HUES64 (cell line): Measurements from ENCODE around the gene HLA-DRA. TPM values are rescaled to one million over a fixed set of nuclear protein-coding genes. Genes with fewer than 3 reads are reported as not detected.

Experiments
- H3K27ac ChIP-seq: 2 replicates; pipeline ENCODE4 v1.7.0; 2013; ENCODE audit warnings: low read depth, low read length, inconsistent platforms
- H3K27me3 ChIP-seq: 2 replicates; pipeline ENCODE4 v1.6.1; 2013; ENCODE audit warnings: mild to moderate bottlenecking, low read length; ENCODE audit not compliant: insufficient read depth
- H3K36me3 ChIP-seq: 2 replicates; pipeline ENCODE4 v1.6.1; 2013; ENCODE audit warnings: mild to moderate bottlenecking, low read length; ENCODE audit not compliant: insufficient read depth
- H3K4me1 ChIP-seq: 2 replicates; pipeline ENCODE4 v1.6.1; 2013; ENCODE audit warnings: mild to moderate bottlenecking, low read length, moderate library complexity; ENCODE audit not compliant: insufficient read depth
- H3K4me3 ChIP-seq: 2 replicates; pipeline ENCODE4 v1.5.1; 2013; ENCODE audit warnings: mild to moderate bottlenecking, low read length, moderate library complexity
- H3K9ac ChIP-seq: 2 replicates; pipeline ENCODE4 v1.6.1; 2013; ENCODE audit warnings: mild to moderate bottlenecking, low read depth, low read length
- H3K9me3 ChIP-seq: 2 replicates; pipeline ENCODE4 v1.6.1; 2013; ENCODE audit warnings: low read depth, low read length; ENCODE audit not compliant: insufficient read depth
- WGBS: fragments of 150-250, 120-280 bp; methylation state at CpG from one replicate; pipeline ENCODE4 v1.1.7; 2013; ENCODE audit warnings: missing lambda C conversion rate; 5-methylcytosine and 5-hydroxymethylcytosine counted together
- polyA plus RNA-seq, 2 experiments: library from polyadenylated mRNA; stranded (reverse); fragments of 50-300 nt; gene quantifications; one replicate each; pipeline ENCODE4 v1.2.3, GENCODE V29; 2013

HLA-DRA gene
- 0.40 TPM for polyA plus RNA-seq (2013, experiment 1 of 2)
- 0.32 TPM for polyA plus RNA-seq (2013, experiment 2 of 2)

DNA sequence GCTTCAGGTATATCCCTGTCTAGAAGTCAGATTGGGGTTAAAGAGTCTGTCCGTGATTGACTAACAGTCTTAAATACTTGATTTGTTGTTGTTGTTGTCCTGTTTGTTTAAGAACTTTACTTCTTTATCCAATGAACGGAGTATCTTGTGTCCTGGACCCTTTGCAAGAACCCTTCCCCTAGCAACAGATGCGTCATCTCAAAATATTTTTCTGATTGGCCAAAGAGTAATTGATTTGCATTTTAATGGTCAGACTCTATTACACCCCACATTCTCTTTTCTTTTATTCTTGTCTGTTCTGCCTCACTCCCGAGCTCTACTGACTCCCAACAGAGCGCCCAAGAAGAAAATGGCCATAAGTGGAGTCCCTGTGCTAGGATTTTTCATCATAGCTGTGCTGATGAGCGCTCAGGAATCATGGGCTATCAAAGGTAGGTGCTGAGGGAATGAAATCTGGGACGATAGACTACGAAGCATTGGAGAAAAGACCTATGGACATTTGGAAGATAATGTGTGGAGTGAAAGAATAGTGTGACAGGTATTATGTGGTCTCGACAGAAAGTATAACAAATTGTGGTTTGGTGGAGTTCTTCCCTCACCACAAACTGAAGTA, at the start of gene HLA-DRA:
HLA-DRA (plus strand) TSS at position 286 of the 613 bp plus-strand sequence; CDS start at position 350, 64 bp downstream.
- WGBS, result 75% methylated on average over 9 of the region's 9 CpGs
- peaks cover 3% of the 10 kb centered on the region; the same call in 1 of the 2 replicates for H3K4me1 ChIP-seq
- H3K27ac ChIP-seq, result no peak within 1 kb of the TSS
- no peaks in the 10 kb centered on the region for H3K27me3 ChIP-seq
- H3K4me3 ChIP-seq, result peak within 1 kb of the TSS; percentile 6; the same call in 1 of the 2 replicates
- H3K36me3 ChIP-seq, result no peaks in the 10 kb centered on the region
- peaks cover 21% of the 10 kb centered on the region for H3K9me3 ChIP-seq
- H3K9ac ChIP-seq, result no peak within 1 kb of the TSS

GRCh38 chr6:32391505-32391904, 48.2 kb upstream of the HLA-DRA start:
- Histone ChIP-seq H3K27ac (no peak overlapping the region), H3K9ac (no peak overlapping the region), H3K27me3 (no peaks in the 10 kb centered on the region), H3K4me3 (no peak overlapping the region), H3K36me3 (no peaks in the 10 kb centered on the region), H3K9me3 (no peaks in the 10 kb centered on the region), H3K4me1 (no peaks in the 10 kb centered on the region)
- whole genome bisulfite sequencing, result 94% methylated on average over 6 of the region's 6 CpGs

DNA sequence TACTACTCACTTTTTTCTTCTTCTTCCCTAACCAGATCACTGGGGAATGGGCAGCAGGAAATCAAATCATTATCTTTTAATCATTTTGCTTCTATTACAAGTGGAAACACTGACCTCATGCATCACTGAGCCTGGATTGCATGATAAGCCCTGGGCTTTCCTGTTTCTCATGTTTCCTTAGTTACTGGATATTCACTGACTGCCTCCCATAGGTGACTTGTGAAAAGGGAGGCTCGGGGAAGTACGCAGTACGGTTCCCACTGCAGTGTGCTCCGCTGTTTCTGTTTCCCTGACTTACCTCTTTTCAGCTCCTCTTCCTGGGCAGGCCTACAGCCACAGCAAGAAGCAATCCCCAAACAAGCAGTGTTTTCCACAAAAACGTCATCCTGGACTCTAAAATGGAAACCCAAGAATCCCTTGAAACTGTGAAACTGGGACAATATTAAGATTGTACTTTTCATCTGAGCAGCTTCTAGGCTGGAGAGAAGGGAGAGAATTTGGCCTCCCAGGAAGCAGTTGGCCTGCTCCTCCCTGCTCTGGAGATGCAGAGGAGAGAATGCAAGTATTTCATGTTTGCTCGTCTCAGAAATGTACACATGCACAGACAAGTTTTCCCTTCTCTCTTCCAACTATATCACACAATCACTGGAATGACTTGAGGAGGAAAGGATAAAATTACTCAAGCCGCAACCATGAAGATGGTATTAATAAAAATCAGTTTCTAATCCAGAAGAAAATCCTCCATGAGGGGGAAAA, 45.8 kb upstream of the HLA-DRA start:
- H3K36me3 ChIP-seq, result no peaks in the 10 kb centered on the region
- H3K9me3 ChIP-seq, result no peaks in the 10 kb centered on the region
- H3K27ac ChIP-seq, result no peak overlapping the region
- no peaks in the 10 kb centered on the region for H3K27me3 ChIP-seq
- no peak overlapping the region for H3K4me3 ChIP-seq
- WGBS, result 84% methylated on average over 5 of the region's 7 CpGs
- no peaks in the 10 kb centered on the region for H3K4me1 ChIP-seq
- no peak overlapping the region for H3K9ac ChIP-seq

DNA sequence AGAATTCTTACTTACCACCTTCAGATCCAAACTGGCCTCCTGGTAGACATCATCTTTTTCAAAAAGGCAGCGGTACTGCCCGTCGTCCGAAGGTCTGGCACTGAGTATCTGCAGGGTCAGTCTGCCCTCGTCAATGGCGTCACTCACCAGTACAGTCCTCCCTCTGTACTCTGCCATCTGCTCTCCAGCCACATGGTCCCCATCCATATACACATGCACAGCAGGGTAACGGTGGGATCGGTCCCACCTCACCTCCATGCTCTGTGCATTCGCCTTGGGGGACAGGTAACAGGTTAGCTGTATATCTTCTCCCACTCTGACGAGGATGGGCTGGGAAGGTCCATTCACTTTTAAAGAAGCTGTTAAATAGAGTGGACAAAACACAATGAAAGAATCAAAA, 43.7 kb upstream of the HLA-DRA start:
- Histone ChIP-seq H3K4me1 (no peaks in the 10 kb centered on the region), H3K36me3 (no peaks in the 10 kb centered on the region), H3K27me3 (no peaks in the 10 kb centered on the region), H3K9ac (no peak overlapping the region), H3K4me3 (no peak overlapping the region), H3K9me3 (no peaks in the 10 kb centered on the region), H3K27ac (no peak overlapping the region)
- 92% methylated on average over 10 of the region's 10 CpGs for WGBS

GRCh38 chr6:32397252-32397920, 42.3 kb upstream of the HLA-DRA start:
- 80% methylated on average over 6 of the region's 7 CpGs for WGBS
- Histone ChIP-seq H3K36me3 (no peaks in the 10 kb centered on the region), H3K4me3 (no peak overlapping the region), H3K9ac (no peak overlapping the region), H3K27ac (no peak overlapping the region), H3K9me3 (no peaks in the 10 kb centered on the region), H3K27me3 (no peaks in the 10 kb centered on the region), H3K4me1 (no peaks in the 10 kb centered on the region)

- no peak overlapping the region for H3K4me3 ChIP-seq
- no peaks in the 10 kb centered on the region for H3K9me3 ChIP-seq
- no peaks in the 10 kb centered on the region for H3K27me3 ChIP-seq
- H3K27ac ChIP-seq, result no peak overlapping the region
- no peak overlapping the region for H3K9ac ChIP-seq
- no peaks in the 10 kb centered on the region for H3K36me3 ChIP-seq
- WGBS, result 64% methylated on average over 4 of the region's 4 CpGs
- H3K4me1 ChIP-seq, result no peaks in the 10 kb centered on the region
These were observed 38.3 kb upstream of the HLA-DRA start for GRCh38 chr6:32401284-32401963.

DNA sequence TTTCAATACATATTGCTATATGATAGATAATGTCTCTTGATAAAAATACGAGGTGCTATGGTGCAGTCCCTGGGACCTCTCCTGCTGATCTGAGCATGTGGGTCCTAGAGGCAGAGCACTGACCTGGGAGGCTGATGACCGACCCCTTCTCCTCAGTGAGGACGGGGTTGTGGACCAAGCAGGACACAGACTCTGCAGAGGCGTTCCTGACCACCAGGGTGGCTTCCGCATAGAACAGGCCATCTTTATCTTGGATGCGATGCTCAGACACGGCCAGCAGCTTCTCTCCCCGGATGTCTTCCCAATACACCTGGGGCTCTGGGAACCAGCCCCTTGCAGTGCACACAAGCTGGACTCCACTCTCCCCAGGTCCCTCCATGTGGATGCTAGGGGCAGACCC, 36.9 kb upstream of the HLA-DRA start:
- Histone ChIP-seq H3K27me3 (no peaks in the 10 kb centered on the region), H3K9me3 (no peaks in the 10 kb centered on the region), H3K9ac (no peak overlapping the region), H3K4me1 (peaks cover 5% of the 10 kb centered on the region; the same call in 1 of the 2 replicates), H3K4me3 (no peak overlapping the region), H3K36me3 (no peaks in the 10 kb centered on the region), H3K27ac (no peak overlapping the region)
- WGBS, result 84% methylated on average over 8 of the region's 8 CpGs

DNA sequence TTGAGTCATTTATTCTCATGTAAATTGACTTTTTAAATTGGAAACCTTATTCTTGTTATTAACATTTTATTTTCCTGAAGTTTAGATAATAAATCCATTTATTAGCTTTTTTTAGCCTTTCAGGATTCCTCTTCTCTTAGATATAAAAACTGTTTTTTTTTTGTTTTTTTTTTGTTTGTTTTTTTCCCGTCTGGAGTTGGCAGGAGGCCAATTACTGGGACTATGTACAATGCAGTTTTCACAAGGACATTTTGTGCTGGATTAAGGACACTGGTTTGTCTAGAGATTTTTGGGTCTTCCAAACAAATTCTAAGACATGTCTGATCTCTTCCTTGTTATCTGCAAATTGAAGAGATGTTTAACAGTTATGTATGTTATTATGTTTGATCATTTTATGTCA, 34.0 kb upstream of the HLA-DRA start:
- peaks cover 5% of the 10 kb centered on the region; the same call in 1 of the 2 replicates for H3K4me1 ChIP-seq
- 47% methylated on average over 1 of the region's 1 CpG for WGBS
- no peak overlapping the region for H3K27ac ChIP-seq
- H3K36me3 ChIP-seq, result no peaks in the 10 kb centered on the region
- H3K9ac ChIP-seq, result no peak overlapping the region
- no peak overlapping the region for H3K4me3 ChIP-seq
- no peaks in the 10 kb centered on the region for H3K27me3 ChIP-seq
- H3K9me3 ChIP-seq, result no peaks in the 10 kb centered on the region

DNA sequence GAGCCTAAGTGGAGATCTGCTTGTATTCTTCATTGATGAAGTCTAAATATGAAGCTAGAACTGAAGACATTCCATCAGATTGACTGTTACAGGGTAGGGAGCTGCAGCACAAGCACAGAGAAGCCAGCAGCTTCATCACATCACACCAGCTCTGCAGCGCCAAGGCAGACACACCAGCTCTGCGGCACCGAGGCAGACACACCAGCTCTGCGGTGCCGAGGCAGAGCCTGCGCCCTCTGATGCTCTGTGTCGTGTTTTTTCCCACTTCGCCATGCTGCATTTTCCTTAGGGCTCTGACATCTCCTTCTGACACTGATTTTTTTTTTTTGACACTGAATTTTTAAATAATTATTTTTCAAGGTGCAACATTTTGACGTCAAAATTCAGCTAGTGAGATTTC, 33.5 kb upstream of the HLA-DRA start:
- no peaks in the 10 kb centered on the region for H3K9me3 ChIP-seq
- no peaks in the 10 kb centered on the region for H3K36me3 ChIP-seq
- no peaks in the 10 kb centered on the region for H3K27me3 ChIP-seq
- WGBS, result 89% methylated on average over 9 of the region's 9 CpGs
- H3K4me1 ChIP-seq, result peaks cover 5% of the 10 kb centered on the region; the same call in 1 of the 2 replicates
- no peak overlapping the region for H3K27ac ChIP-seq
- no peak overlapping the region for H3K4me3 ChIP-seq
- no peak overlapping the region for H3K9ac ChIP-seq

GRCh38 chr6:32406857-32407256, 32.8 kb upstream of the HLA-DRA start, which contains the start of gene BTNL2:
TSS of gene BTNL2 (minus strand) at chr6:32407181. CDS start at chr6:32407123, 58 bp downstream.
- WGBS, result 74% methylated on average over 4 of the region's 4 CpGs
- Histone ChIP-seq H3K36me3 (no peaks in the 10 kb centered on the region), H3K9ac (no peak within 1 kb of the TSS), H3K4me1 (peaks cover 5% of the 10 kb centered on the region; the same call in 1 of the 2 replicates), H3K27me3 (no peaks in the 10 kb centered on the region), H3K4me3 (no peak within 1 kb of the TSS), H3K9me3 (no peaks in the 10 kb centered on the region), H3K27ac (no peak within 1 kb of the TSS)
